Nephron progenitor cell (in vitro differentiated cells): Measurements from ENCODE around the gene APBB1IP.
"Not testable (repeated sequence)": the region's sequence is repeated elsewhere in the genome, so short reads cannot be mapped to it uniquely, and the experiment has no call there.

Source experiments
- DNase-seq: peaks from one replicate; pipeline ENCODE4 v3.0.0; 2021
- H3K27ac Mint-ChIP-seq: 2 replicates; pipeline ENCODE4 v1.8.0; 2021; ENCODE audit warnings: mild to moderate bottlenecking, moderate library complexity, mixed read lengths
- H3K27me3 Mint-ChIP-seq: 2 replicates; pipeline ENCODE4 v1.8.0; 2021; ENCODE audit warnings: mild to moderate bottlenecking, low read depth, mixed read lengths; ENCODE audit not compliant: poor library complexity
- H3K36me3 Mint-ChIP-seq: 2 replicates; pipeline ENCODE4 v1.8.0; 2021; ENCODE audit warnings: low read depth, mixed read lengths
- H3K4me1 Mint-ChIP-seq: 2 replicates; pipeline ENCODE4 v1.8.0; 2021; ENCODE audit warnings: mixed read lengths
- H3K4me3 Mint-ChIP-seq: 2 replicates; pipeline ENCODE4 v1.8.0; 2021; ENCODE audit warnings: mild to moderate bottlenecking, moderate library complexity, mixed read lengths
- H3K9me3 Mint-ChIP-seq: 2 replicates; pipeline ENCODE4 v1.8.0; 2021; ENCODE audit warnings: mild to moderate bottlenecking, moderate library complexity, mixed read lengths
- CTCF ChIP-seq: fragments of 200-600 bp; sonication (generic); IDR thresholded peaks from 2 replicates; pipeline ENCODE4 v1.5.0; 2021; ENCODE audit warnings: antibody characterized with exemption

APBB1IP gene

GRCh38 chr10:26491276-26491675 lies 53.1 kb downstream of the APBB1IP start:
- Mint-ChIP-seq H3K27ac (no peak overlapping the region), H3K36me3 (no peaks in the 10 kb centered on the region), H3K4me1 (peaks cover 9% of the 10 kb centered on the region)

GRCh38 chr10:26491934-26492333 lies 53.8 kb downstream of the APBB1IP start:
- Mint-ChIP-seq H3K9me3 (no peaks in the 10 kb centered on the region), H3K36me3 (no peaks in the 10 kb centered on the region), H3K27me3 (no peaks in the 10 kb centered on the region), H3K27ac (no peak overlapping the region), H3K4me1 (peaks cover 6% of the 10 kb centered on the region), H3K4me3 (no peak overlapping the region)
- no peak for DNase-seq
- no peak for TF ChIP-seq CTCF

More at GRCh38 chr10:26491276-26491675, 53.1 kb downstream of the APBB1IP start:
- Mint-ChIP-seq H3K4me3 (no peak overlapping the region), H3K9me3 (no peaks in the 10 kb centered on the region), H3K27me3 (no peaks in the 10 kb centered on the region)
- no peak for DNase-seq
- no peak for TF ChIP-seq CTCF

- not testable (repeated sequence) for H3K4me3 Mint-ChIP-seq, H3K36me3 Mint-ChIP-seq, H3K4me1 Mint-ChIP-seq, DNase-seq, H3K9me3 Mint-ChIP-seq, H3K27me3 Mint-ChIP-seq
- peak overlapping the region; percentile 41 for H3K27ac Mint-ChIP-seq
Observed at GRCh38 chr10:26492725-26493124, 54.6 kb downstream of the APBB1IP start.

- no peak for TF ChIP-seq CTCF
- Mint-ChIP-seq H3K9me3 (no peaks in the 10 kb centered on the region), H3K4me3 (no peak overlapping the region), H3K4me1 (no peaks in the 10 kb centered on the region), H3K36me3 (no peaks in the 10 kb centered on the region), H3K27me3 (peaks cover 2% of the 10 kb centered on the region), H3K27ac (no peak overlapping the region)
- no peak for DNase-seq
Observed at GRCh38 chr10:26494018-26494417, 55.9 kb downstream of the APBB1IP start.

GRCh38 chr10:26499426-26499825 lies 61.3 kb downstream of the APBB1IP start:
- no peaks in the 10 kb centered on the region for H3K9me3 Mint-ChIP-seq
- DNase-seq: no peak
- H3K4me1 Mint-ChIP-seq: no peaks in the 10 kb centered on the region
- no peak for TF ChIP-seq CTCF
- H3K36me3 Mint-ChIP-seq: no peaks in the 10 kb centered on the region
- peaks cover 10% of the 10 kb centered on the region for H3K27me3 Mint-ChIP-seq
- H3K27ac Mint-ChIP-seq: no peak overlapping the region
- no peak overlapping the region for H3K4me3 Mint-ChIP-seq

GRCh38 chr10:26502986-26503385 lies 64.8 kb downstream of the APBB1IP start:
- H3K9me3 Mint-ChIP-seq: no peaks in the 10 kb centered on the region
- H3K36me3 Mint-ChIP-seq: no peaks in the 10 kb centered on the region
- no peaks in the 10 kb centered on the region for H3K4me1 Mint-ChIP-seq
- no peak for DNase-seq
- H3K27me3 Mint-ChIP-seq: peaks cover 10% of the 10 kb centered on the region
- H3K27ac Mint-ChIP-seq: no peak overlapping the region
- TF ChIP-seq CTCF: no peak
- no peak overlapping the region for H3K4me3 Mint-ChIP-seq
